NCI-H128 (cell line): ENCODE data around the gene HLA-DOB.
A peak's percentile ranks its signal among the peaks of the same experiment; 100 is the strongest.

Experiments
- DNase-seq: peaks from one replicate; lab custom pipeline; 2025; ENCODE audit not compliant: unreplicated experiment; lab: John Stamatoyannopoulos, UW

HLA-DOB gene

GRCh38 chr6:32843979-32844838 is 27.4 kb upstream of the HLA-DOB start, which contains the start of gene PSMB8:
Gene PSMB8 (minus strand): TSS chr6:32844047. CDS start chr6:32843996, 51 bp downstream.
- peak; percentile 81 for DNase-seq

- DNase-seq = no peak
These were observed 26.7 kb upstream of the HLA-DOB start for GRCh38 chr6:32843331-32843978.

- DNase-seq = no peak
These were observed 25.9 kb upstream of the HLA-DOB start for GRCh38 chr6:32842690-32843089.

GRCh38 chr6:32842021-32842650 is 25.3 kb upstream of the HLA-DOB start:
- no peak for DNase-seq

- DNase-seq = no peak
These were observed 23.9 kb upstream of the HLA-DOB start for GRCh38 chr6:32840604-32841246.

GRCh38 chr6:32839356-32839755 is 22.6 kb upstream of the HLA-DOB start:
- DNase-seq = no peak

GRCh38 chr6:32838114-32838958 is 21.5 kb upstream of the HLA-DOB start, which contains the start of gene TAP2:
Gene TAP2 (minus strand): TSS chr6:32838739. CDS start chr6:32838233, 506 bp downstream.
- DNase-seq = peak; percentile 73

- DNase-seq = no peak
These were observed 20.9 kb upstream of the HLA-DOB start for GRCh38 chr6:32837651-32838113.

GRCh38 chr6:32836873-32837272 is 20.1 kb upstream of the HLA-DOB start:
- no peak for DNase-seq

GRCh38 chr6:32835167-32835893 is 18.5 kb upstream of the HLA-DOB start:
- DNase-seq = no peak

GRCh38 chr6:32833664-32834063 is 16.9 kb upstream of the HLA-DOB start:
- no peak for DNase-seq

- DNase-seq = no peak
These were observed 15.7 kb upstream of the HLA-DOB start for GRCh38 chr6:32832535-32832934.

- no peak for DNase-seq
These were observed 14.1 kb upstream of the HLA-DOB start for GRCh38 chr6:32830936-32831335.

GRCh38 chr6:32830017-32830416 is 13.2 kb upstream of the HLA-DOB start:
- DNase-seq = no peak

GRCh38 chr6:32829495-32829894 is 12.7 kb upstream of the HLA-DOB start:
- no peak for DNase-seq

GRCh38 chr6:32827025-32827424 is 10.2 kb upstream of the HLA-DOB start:
- DNase-seq = no peak

- no peak for DNase-seq
These were observed 9.2 kb upstream of the HLA-DOB start for GRCh38 chr6:32825966-32826365.

GRCh38 chr6:32819729-32820128 is 2.9 kb upstream of the HLA-DOB start:
- no peak for DNase-seq

GRCh38 chr6:32818867-32819266 is 2.1 kb upstream of the HLA-DOB start:
- DNase-seq = no peak

GRCh38 chr6:32815996-32816395 is 806 bp downstream of the HLA-DOB start:
- DNase-seq = no peak
